Mesendoderm (in vitro differentiated cells): ENCODE measurements around the gene CDIPT. TPM values are rescaled to one million over a fixed set of nuclear protein-coding genes. Genes with fewer than 3 reads are reported as not detected.

Experiments used
- DNase-seq: peaks from one replicate; pipeline ENCODE4 v3.0.0; 2013
- H2AK5ac ChIP-seq: 2 replicates; pipeline ENCODE4 v1.6.1; 2013; ENCODE audit warnings: low read length, inconsistent platforms
- H2BK120ac ChIP-seq: 2 replicates; pipeline ENCODE4 v1.6.1; 2013; ENCODE audit warnings: low read depth, mild to moderate bottlenecking, low read length, moderate library complexity, mixed read lengths
- H2BK15ac ChIP-seq: replicated peaks from 2 replicates; pipeline ENCODE4 v1.6.1; 2013; ENCODE audit warnings: low read depth, mild to moderate bottlenecking, moderate library complexity
- H2BK5ac ChIP-seq: 2 replicates; pipeline ENCODE4 v1.6.1; 2013; ENCODE audit warnings: low read length, inconsistent platforms
- H3K18ac ChIP-seq: 2 replicates; pipeline ENCODE4 v1.6.1; 2013; ENCODE audit warnings: mild to moderate bottlenecking, low read length, mixed read lengths
- H3K23ac ChIP-seq: one replicate; pipeline ENCODE4 v1.6.1; 2013; ENCODE audit warnings: low read length
- H3K27ac ChIP-seq: 2 replicates; pipeline ENCODE4 v1.5.1; 2013; ENCODE audit warnings: low read depth, mild to moderate bottlenecking, inconsistent platforms, low read length, moderate library complexity
- H3K27me3 ChIP-seq: 2 replicates; pipeline ENCODE4 v1.6.1; 2013; ENCODE audit warnings: low read length, control low read depth, mild to moderate bottlenecking, inconsistent platforms; ENCODE audit not compliant: insufficient read depth, poor library complexity
- H3K36me3 ChIP-seq: 2 replicates; pipeline ENCODE4 v1.6.1; 2013; ENCODE audit warnings: low read length, inconsistent platforms; ENCODE audit not compliant: control insufficient read depth, insufficient read depth
- H3K4ac ChIP-seq: one replicate; pipeline ENCODE4 v1.6.1; 2013; ENCODE audit warnings: low read depth, mild to moderate bottlenecking, low read length, moderate library complexity
- H3K4me1 ChIP-seq: 2 replicates; pipeline ENCODE4 v1.6.1; 2013; ENCODE audit warnings: low read depth, low read length, inconsistent platforms; ENCODE audit not compliant: control insufficient read depth
- H3K4me2 ChIP-seq: 2 replicates; pipeline ENCODE4 v1.6.1; 2013; ENCODE audit warnings: low read length
- H3K4me3 ChIP-seq: 2 replicates; pipeline ENCODE4 v1.5.1; 2013; ENCODE audit warnings: mild to moderate bottlenecking, low read length
- H3K56ac ChIP-seq: one replicate; pipeline ENCODE4 v1.6.1; 2013; ENCODE audit warnings: low read length
- H3K79me1 ChIP-seq: 2 replicates; pipeline ENCODE4 v1.6.1; 2013; ENCODE audit warnings: low read length, inconsistent platforms
- H3K79me2 ChIP-seq: 2 replicates; pipeline ENCODE4 v1.6.1; 2013; ENCODE audit warnings: mild to moderate bottlenecking, low read length; ENCODE audit not compliant: control insufficient read depth, insufficient read depth
- H3K9ac ChIP-seq: 2 replicates; pipeline ENCODE4 v1.6.1; 2013; ENCODE audit warnings: low read length, inconsistent platforms
- H4K5ac ChIP-seq: one replicate; pipeline ENCODE4 v1.6.1; 2013; ENCODE audit warnings: low read length
- H4K8ac ChIP-seq: one replicate; pipeline ENCODE4 v1.6.1; 2013; ENCODE audit warnings: low read depth, mild to moderate bottlenecking, control low read depth, low read length, moderate library complexity
- WGBS: extraction: QIAGEN DNeasy Blood & Tissue Kit; methylation state at CpG from one replicate; pipeline ENCODE4 v1.1.7; 2013; ENCODE audit warnings: low lambda C conversion rate, missing lambda C conversion rate; ENCODE audit not compliant: insufficient coverage; ENCODE audit errors: extremely low coverage; 5-methylcytosine and 5-hydroxymethylcytosine counted together
- small RNA-seq: library from polyadenylated mRNA; stranded (forward); fragments of <200 nt; extraction: miRNeasy Mini kit (QIAGEN cat#:217004); gene quantifications from one replicate; pipeline ENCODE3, GENCODE V24; 2013; ENCODE audit not compliant: insufficient read depth

Gene CDIPT

DNA sequence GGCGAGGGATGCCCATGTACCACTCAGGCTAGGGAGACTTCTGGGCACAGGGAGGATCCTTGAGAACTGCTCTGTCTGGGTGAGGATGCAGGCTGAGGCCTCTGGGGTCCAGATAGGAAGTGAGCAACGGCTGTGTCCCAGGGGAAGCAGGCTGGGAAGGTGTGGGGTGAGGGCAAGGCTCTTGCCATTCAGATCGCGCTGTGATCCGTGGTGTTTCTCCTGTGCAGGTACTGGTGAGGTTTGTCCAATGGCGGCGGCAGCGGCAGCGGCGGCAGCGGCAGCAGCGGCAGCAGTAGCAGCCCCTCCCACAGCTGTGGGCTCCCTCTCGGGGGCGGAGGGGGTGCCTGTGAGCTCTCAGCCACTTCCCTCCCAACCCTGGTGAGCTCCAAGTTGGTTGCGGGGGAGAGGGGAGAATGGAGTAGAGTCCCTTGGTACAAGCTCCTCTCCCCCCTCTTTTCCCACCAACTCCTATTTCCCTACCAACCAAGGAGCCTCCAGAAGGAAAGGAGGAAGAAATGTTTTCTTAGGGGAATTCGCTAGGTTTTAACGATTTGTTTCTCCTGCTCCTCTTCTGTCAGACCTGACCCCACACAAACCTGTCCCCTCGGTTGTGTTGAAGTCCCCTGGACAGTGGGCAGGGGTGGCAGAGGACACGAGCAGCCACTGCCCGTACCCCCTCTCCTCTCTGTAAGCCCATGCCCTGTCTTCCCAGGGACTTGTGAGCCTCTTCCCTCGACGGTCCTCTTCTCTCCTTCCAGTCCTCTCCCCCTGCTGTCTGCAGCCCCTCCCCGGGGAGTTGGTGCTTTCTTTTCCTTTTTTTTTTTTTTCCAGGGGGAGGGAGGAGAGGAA lies 53.0 kb downstream of the CDIPT start:
- H3K27ac ChIP-seq = peak overlapping the region; percentile 72

DNA sequence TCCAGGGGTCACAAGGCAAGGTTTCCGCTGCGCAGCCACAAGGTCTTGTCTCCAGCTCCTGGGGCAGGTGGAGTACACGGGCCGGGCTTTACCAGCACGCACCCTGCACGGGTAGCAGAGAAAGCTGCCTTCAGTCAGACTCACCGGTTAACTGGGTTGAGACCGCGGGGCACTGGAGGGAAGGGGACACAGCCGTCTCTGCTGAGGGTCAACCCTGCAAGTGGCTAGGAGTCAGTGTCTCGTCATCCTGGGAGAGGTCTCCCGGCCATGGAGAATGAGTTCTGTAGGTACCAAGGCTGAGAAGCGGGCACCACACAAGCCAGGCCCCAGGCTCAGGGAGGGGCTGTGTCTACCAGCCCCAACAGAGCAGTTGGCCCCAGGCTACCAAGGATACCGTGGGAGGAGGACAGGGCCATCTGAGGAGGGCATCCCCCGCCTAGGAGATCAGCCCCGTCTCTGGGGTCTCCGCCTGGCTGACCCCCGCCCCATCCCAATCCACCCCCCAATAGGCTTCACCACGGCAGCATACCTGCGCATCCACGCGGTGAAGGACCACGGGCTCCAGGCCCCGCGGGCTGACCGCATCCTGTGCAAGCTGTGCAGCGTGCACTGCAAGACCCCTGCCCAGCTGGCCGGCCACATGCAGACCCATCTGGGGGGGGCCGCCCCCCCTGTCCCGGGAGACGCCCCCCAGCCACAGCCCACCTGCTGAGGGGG lies 53.8 kb downstream of the CDIPT start:
- H3K23ac ChIP-seq = peak overlapping the region; percentile 55
- H3K18ac ChIP-seq = no peak overlapping the region
- H3K36me3 ChIP-seq = peaks cover 6% of the 10 kb centered on the region
- no CpG with 5 or more reads among the region's 31 CpGs for WGBS
- peaks cover 5% of the 10 kb centered on the region for H3K79me1 ChIP-seq
- H3K27me3 ChIP-seq = no peaks in the 10 kb centered on the region
- H2AK5ac ChIP-seq = no peak overlapping the region
- H3K4me1 ChIP-seq = peaks cover 20% of the 10 kb centered on the region
- H3K9ac ChIP-seq = peak overlapping the region; percentile 98
- H3K27ac ChIP-seq = no peak overlapping the region
- no peak overlapping the region for H2BK15ac ChIP-seq
- no peak for DNase-seq
- no peak overlapping the region for H3K4ac ChIP-seq
- no peak overlapping the region for H4K5ac ChIP-seq
- peak overlapping the region; percentile 96 for H3K56ac ChIP-seq
- peaks cover 26% of the 10 kb centered on the region for H3K79me2 ChIP-seq
- H4K8ac ChIP-seq = no peak overlapping the region
- no peak overlapping the region for H2BK5ac ChIP-seq
- no peak overlapping the region for H3K4me3 ChIP-seq
- no peak overlapping the region for H2BK120ac ChIP-seq
- H3K4me2 ChIP-seq = peak overlapping the region; percentile 82

More for the DNA sequence above, 53.0 kb downstream of the CDIPT start:
- peak; percentile 65 for DNase-seq
- H2BK15ac ChIP-seq = no peak overlapping the region
- no peak overlapping the region for H4K5ac ChIP-seq
- no peaks in the 10 kb centered on the region for H3K27me3 ChIP-seq
- H2AK5ac ChIP-seq = no peak overlapping the region
- no CpG with 5 or more reads among the region's 23 CpGs for WGBS
- H3K9ac ChIP-seq = peak overlapping the region; percentile 75
- H3K18ac ChIP-seq = no peak overlapping the region
- peak overlapping the region; percentile 90 for H3K56ac ChIP-seq
- H2BK5ac ChIP-seq = no peak overlapping the region
- H3K36me3 ChIP-seq = peaks cover 6% of the 10 kb centered on the region
- H3K4me3 ChIP-seq = no peak overlapping the region
- H3K79me1 ChIP-seq = peaks cover 5% of the 10 kb centered on the region
- H3K4me2 ChIP-seq = peak overlapping the region; percentile 63
- H4K8ac ChIP-seq = no peak overlapping the region
- peaks cover 26% of the 10 kb centered on the region for H3K79me2 ChIP-seq
- no peak overlapping the region for H2BK120ac ChIP-seq
- H3K23ac ChIP-seq = no peak overlapping the region
- H3K4ac ChIP-seq = no peak overlapping the region
- H3K4me1 ChIP-seq = peaks cover 23% of the 10 kb centered on the region

Small RNA genes within 50 kb of the gene (small RNA-seq; reads per million reads assigned to genes)
- not detected for gene AC009133.6
- not detected for gene AC120114.4
